Activated naive CD4-positive, alpha-beta T cell treated with anti-CD3 and anti-CD28 coated beads, Interleukin-2, amount 50 U/mL, for 72 hours (primary cell): ENCODE measurements around the gene TTYH1. TPM values are rescaled to one million over a fixed set of nuclear protein-coding genes. Genes with fewer than 3 reads are reported as not detected.
A peak's percentile ranks its signal among the peaks of the same experiment; 100 is the strongest.
"Not testable (repeated sequence)": the region's sequence is repeated elsewhere in the genome, so short reads cannot be mapped to it uniquely, and the experiment has no call there.

Source experiments
- ATAC-seq, 2 donors: fragments of 150-1000 bp; cut with Tn5 transposase; 2 replicates each; pipeline ENCODE4 v1.10.0; 2021; ENCODE audit warnings: mild to moderate bottlenecking in 2 of 2, moderate library complexity in 2 of 2
- DNase-seq, 2 donors: peaks; one replicate each; pipeline ENCODE4 v3.0.0; 2021 to 2022; ENCODE audit warnings: low spot score in 2 of 2
- H3K27ac Mint-ChIP-seq, 2 donors: one replicate each; pipeline ENCODE4 v1.8.0; 2022; ENCODE audit warnings: mild to moderate bottlenecking in 2 of 2, mixed read lengths in 2 of 2
- H3K36me3 Mint-ChIP-seq, 2 donors: one replicate each; pipeline ENCODE4 v1.8.0; 2022; ENCODE audit warnings: mixed read lengths in 2 of 2
- H3K9me3 Mint-ChIP-seq, 2 donors: one replicate each; pipeline ENCODE4 v1.8.0; 2022; ENCODE audit warnings: mixed read lengths in 2 of 2
- total RNA-seq, 2 donors: library from RNA; stranded (reverse); gene quantifications; one replicate each; pipeline ENCODE4 v1.2.3, GENCODE V29; 2022

Gene TTYH1
- under 1 TPM in 1 of 2 donors, not detected in 1; 0.37 TPM for total RNA-seq

GRCh38 chr19:54415208-54415900, at the start of gene TTYH1:
Gene TTYH1, plus strand, starts transcription at chr19:54415464. Its CDS starts 89 bp downstream, at chr19:54415553.
- peak in 1 of 2 donors; percentile 52 for ATAC-seq
- Mint-ChIP-seq H3K27ac (no peak within 1 kb of the TSS), H3K36me3 (peaks cover 0 to 17% of the 10 kb centered on the region in 2 donors), H3K9me3 (peaks cover 5 to 6% of the 10 kb centered on the region in 2 donors)
- DNase-seq = peak in 1 of 2 donors; percentile 62

- not testable (repeated sequence) for H3K27ac Mint-ChIP-seq, H3K9me3 Mint-ChIP-seq, DNase-seq, ATAC-seq
- peaks cover 0 to 10% of the 10 kb centered on the region in 2 donors for H3K36me3 Mint-ChIP-seq
Measured at GRCh38 chr19:54365798-54366197, 49.5 kb upstream of the TTYH1 start.

GRCh38 chr19:54366811-54367210, 48.5 kb upstream of the TTYH1 start:
- no peak for ATAC-seq
- no peak overlapping the region for H3K27ac Mint-ChIP-seq
- H3K9me3 Mint-ChIP-seq = no peaks in the 10 kb centered on the region
- no peak for DNase-seq
- peaks cover 0 to 10% of the 10 kb centered on the region in 2 donors for H3K36me3 Mint-ChIP-seq

- no peak for ATAC-seq
- no peak for DNase-seq
- Mint-ChIP-seq H3K9me3 (no peaks in the 10 kb centered on the region), H3K36me3 (no peaks in the 10 kb centered on the region), H3K27ac (peak overlapping the region in 1 of 2 donors; percentile 9)
Measured at GRCh38 chr19:54369082-54369687, 46.1 kb upstream of the TTYH1 start.

GRCh38 chr19:54369688-54370433, 45.4 kb upstream of the TTYH1 start:
- peak overlapping the region in 1 of 2 donors; percentile 9 for H3K27ac Mint-ChIP-seq
- not testable (repeated sequence) for DNase-seq, H3K9me3 Mint-ChIP-seq, ATAC-seq, H3K36me3 Mint-ChIP-seq

GRCh38 chr19:54370434-54370796, 44.8 kb upstream of the TTYH1 start:
- not testable (repeated sequence) for H3K27ac Mint-ChIP-seq, H3K36me3 Mint-ChIP-seq, H3K9me3 Mint-ChIP-seq
- ATAC-seq (peak; percentile 83 to 95), DNase-seq (peak in 1 of 2 donors; percentile 69)

GRCh38 chr19:54371453-54371852, 43.8 kb upstream of the TTYH1 start:
- not testable (repeated sequence) for H3K36me3 Mint-ChIP-seq, ATAC-seq, H3K27ac Mint-ChIP-seq, H3K9me3 Mint-ChIP-seq, DNase-seq

- no peaks in the 10 kb centered on the region for H3K9me3 Mint-ChIP-seq
- H3K36me3 Mint-ChIP-seq = no peaks in the 10 kb centered on the region
- H3K27ac Mint-ChIP-seq = no peak overlapping the region
- DNase-seq (no peak), ATAC-seq (no peak)
Measured at GRCh38 chr19:54373781-54374631, 41.3 kb upstream of the TTYH1 start.

GRCh38 chr19:54375181-54375938, 39.9 kb upstream of the TTYH1 start:
- not testable (repeated sequence) for H3K9me3 Mint-ChIP-seq, H3K27ac Mint-ChIP-seq, DNase-seq, H3K36me3 Mint-ChIP-seq
- ATAC-seq = peak; percentile 23 to 27

GRCh38 chr19:54376610-54377285, 38.5 kb upstream of the TTYH1 start:
- no peak overlapping the region for H3K27ac Mint-ChIP-seq
- DNase-seq = no peak
- ATAC-seq = no peak
- H3K9me3 Mint-ChIP-seq = peaks cover 0 to 10% of the 10 kb centered on the region in 2 donors
- H3K36me3 Mint-ChIP-seq = peaks cover 0 to 14% of the 10 kb centered on the region in 2 donors

GRCh38 chr19:54379187-54379678, 36.0 kb upstream of the TTYH1 start:
- Mint-ChIP-seq H3K9me3 (peaks cover 0 to 10% of the 10 kb centered on the region in 2 donors), H3K36me3 (peaks cover 0 to 14% of the 10 kb centered on the region in 2 donors), H3K27ac (no peak overlapping the region)
- no peak for ATAC-seq
- DNase-seq = no peak

- peaks cover 0 to 14% of the 10 kb centered on the region in 2 donors for H3K36me3 Mint-ChIP-seq
- peaks cover 0 to 10% of the 10 kb centered on the region in 2 donors for H3K9me3 Mint-ChIP-seq
- ATAC-seq (no peak), DNase-seq (no peak)
- H3K27ac Mint-ChIP-seq = no peak overlapping the region
Measured at GRCh38 chr19:54380897-54381296, 34.4 kb upstream of the TTYH1 start.

GRCh38 chr19:54382041-54382440, 33.2 kb upstream of the TTYH1 start:
- not testable (repeated sequence) for DNase-seq, H3K27ac Mint-ChIP-seq, ATAC-seq, H3K9me3 Mint-ChIP-seq
- peaks cover 0 to 14% of the 10 kb centered on the region in 2 donors for H3K36me3 Mint-ChIP-seq

- no peak for DNase-seq
- Mint-ChIP-seq H3K27ac (no peak overlapping the region), H3K9me3 (peaks cover 0 to 10% of the 10 kb centered on the region in 2 donors), H3K36me3 (peaks cover 0 to 14% of the 10 kb centered on the region in 2 donors)
- no peak for ATAC-seq
Measured at GRCh38 chr19:54383330-54383729, 31.9 kb upstream of the TTYH1 start.
